Measurements from ENCODE around the gene PTPN23. TPM values are rescaled to one million over a fixed set of nuclear protein-coding genes. Genes with fewer than 3 reads are reported as not detected.

Gene PTPN23
- total and polyA plus RNA-seq, 2 of the 13 experiments (the other 11 are each of a cell fraction or from before 2014, with no cell fraction given): 2.3 to 3.7 TPM

DNA sequence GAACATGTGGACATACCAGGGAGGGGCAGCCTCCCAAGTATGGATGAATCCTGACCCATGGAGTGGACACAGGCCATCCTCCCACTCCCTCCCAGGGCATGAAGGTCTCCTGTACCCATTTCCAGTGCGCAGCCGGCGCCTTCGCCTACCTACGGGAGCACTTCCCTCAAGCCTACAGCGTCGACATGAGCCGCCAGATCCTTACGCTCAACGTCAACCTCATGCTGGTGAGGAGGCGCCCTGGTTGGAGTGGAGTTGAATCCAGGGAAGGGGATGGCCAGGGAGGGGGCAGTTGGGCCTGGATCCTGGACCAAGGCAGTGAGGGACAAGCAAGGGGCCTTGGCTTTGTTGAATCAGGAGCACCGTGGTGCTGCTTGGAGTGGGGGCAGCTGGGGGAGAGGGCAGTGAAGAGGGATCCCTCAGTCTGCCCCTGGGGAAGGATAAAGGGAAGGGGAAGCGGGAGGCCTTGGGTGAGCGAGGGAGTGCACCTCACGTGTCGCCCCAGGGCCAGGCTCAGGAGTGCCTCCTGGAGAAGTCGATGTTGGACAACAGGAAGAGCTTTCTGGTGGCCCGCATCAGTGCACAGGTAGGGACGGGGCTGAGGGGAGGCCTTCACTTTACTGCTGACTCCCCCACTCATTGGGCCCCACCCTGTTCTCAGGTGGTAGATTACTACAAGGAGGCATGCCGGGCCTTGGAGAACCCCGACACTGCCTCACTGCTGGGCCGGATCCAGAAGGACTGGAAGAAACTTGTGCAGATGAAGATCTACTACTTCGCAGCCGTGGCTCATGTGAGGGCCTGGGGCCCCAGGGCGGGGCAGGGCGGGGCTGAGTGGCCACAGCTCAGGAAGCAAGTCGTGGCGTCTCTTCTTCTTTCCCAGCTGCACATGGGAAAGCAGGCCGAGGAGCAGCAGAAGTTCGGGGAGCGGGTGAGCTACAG lies 25.3 kb downstream of the PTPN23 start (continued):
- no peak for TF ChIP-seq ZNF678 (CRISPR knock-in tag; IDR thresholded peaks at IDR 0.05)

GRCh38 chr3:47406762-47407149 lies 25.9 kb downstream of the PTPN23 start:
- no peak for FAIRE-seq
- Histone ChIP-seq H3K27me3 (ENCODE audit: control insufficient read depth in 1 of 2, insufficient read depth in 2 of 2, low read length in 2 of 2) (no peaks in the 10 kb centered on the region), H3K79me2 (ENCODE audit: insufficient read depth, low read length) (peaks cover 4% of the 10 kb centered on the region), H3K9me3 (ENCODE audit: low read length) (no peaks in the 10 kb centered on the region), H3K36me3 (replicated peaks in 1 of 2; ENCODE audit: control insufficient read depth in 1 of 2, insufficient read depth in 2 of 2, low read length in 2 of 2) (peaks cover 39 to 58% of the 10 kb centered on the region in 2 experiments), H3K4me3 (replicated peaks in 1 of 3; ENCODE audit: insufficient read depth in 1 of 3, low read depth in 2 of 3, low read length in 3 of 3) (no peak overlapping the region), H3K9ac (ENCODE audit: insufficient read depth, low read depth, low read length) (no peak overlapping the region), H3K4me2 (ENCODE audit: low read depth, low read length) (no peak overlapping the region), H3K4me1 (ENCODE audit: insufficient read depth, low read length) (peaks cover 11% of the 10 kb centered on the region; the same call in 1 of the 2 replicates), H3K27ac (ENCODE audit: extremely low read length, insufficient read depth, low read length) (no peak overlapping the region), H2AFZ (ENCODE audit: low read length) (no peak overlapping the region), H4K20me1 (ENCODE audit: insufficient read depth, low read length) (peaks cover 5% of the 10 kb centered on the region)
- CTCF ChIA-PET (ENCODE audit: low intra/inter-chr PET ratio, low total read pairs): no interaction called here
- WGBS (ENCODE audit: low lambda C conversion rate): 100% methylated on average over 3 of the region's 9 CpGs
- BruUV-seq (replicated peaks): no TSS peak
- ATAC-seq: peak; percentile 7; the same call in 2 of the 3 replicates
- POLR2A ChIA-PET: no interaction called here
- TF ChIP-seq ZNF687 (CRISPR knock-in tag; IDR thresholded peaks at IDR 0.05) (peak; percentile 16; the same call in 1 of the 2 replicates), ZKSCAN5 (CRISPR knock-in tag; IDR thresholded peaks at IDR 0.05) (no peak), GATAD2A (CRISPR knock-in tag; IDR thresholded peaks at IDR 0.05) (no peak), MYC (CRISPR knock-in tag; IDR thresholded peaks at IDR 0.05; ENCODE audit: borderline replicate concordance) (0 out of 2 replicates have a peak, but pooled peaks have one; percentile 17), STAG1 (CRISPR knock-in tag; IDR thresholded peaks at IDR 0.05) (peak; percentile 30; the same call in 1 of the 2 replicates), ZSCAN29 (CRISPR knock-in tag; conservative IDR thresholded peaks at IDR 0.05) (no peak)
- TF ChIP-seq, protein P1, sequence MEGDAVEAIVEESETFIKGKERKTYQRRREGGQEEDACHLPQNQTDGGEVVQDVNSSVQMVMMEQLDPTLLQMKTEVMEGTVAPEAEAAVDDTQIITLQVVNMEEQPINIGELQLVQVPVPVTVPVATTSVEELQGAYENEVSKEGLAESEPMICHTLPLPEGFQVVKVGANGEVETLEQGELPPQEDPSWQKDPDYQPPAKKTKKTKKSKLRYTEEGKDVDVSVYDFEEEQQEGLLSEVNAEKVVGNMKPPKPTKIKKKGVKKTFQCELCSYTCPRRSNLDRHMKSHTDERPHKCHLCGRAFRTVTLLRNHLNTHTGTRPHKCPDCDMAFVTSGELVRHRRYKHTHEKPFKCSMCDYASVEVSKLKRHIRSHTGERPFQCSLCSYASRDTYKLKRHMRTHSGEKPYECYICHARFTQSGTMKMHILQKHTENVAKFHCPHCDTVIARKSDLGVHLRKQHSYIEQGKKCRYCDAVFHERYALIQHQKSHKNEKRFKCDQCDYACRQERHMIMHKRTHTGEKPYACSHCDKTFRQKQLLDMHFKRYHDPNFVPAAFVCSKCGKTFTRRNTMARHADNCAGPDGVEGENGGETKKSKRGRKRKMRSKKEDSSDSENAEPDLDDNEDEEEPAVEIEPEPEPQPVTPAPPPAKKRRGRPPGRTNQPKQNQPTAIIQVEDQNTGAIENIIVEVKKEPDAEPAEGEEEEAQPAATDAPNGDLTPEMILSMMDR (CRISPR knock-in tag; IDR thresholded peaks at IDR 0.05): peak; percentile 49
- no peak for DNase-seq (ENCODE audit: low spot score)
- intact Hi-C loops (cut with micrococcal nuclease; ENCODE audit: unreplicated experiment): no loop called here
- in situ Hi-C loops (cut with HindIII; ENCODE audit: extremely low pct_ligation_motif_present, low pct_unique_long_range_greater_than_20kb): no loop called here

All from HepG2 (cell line).